PC-9 (cell line): ENCODE measurements around the gene AOC1.

Source experiments
- EZH2 ChIP-seq: fragments of 200-600 bp; sonication (generic); IDR thresholded peaks from 2 replicates; pipeline ENCODE4 v1.8.0; 2017; ENCODE audit warnings: antibody characterized with exemption, low read depth
- TF ChIP-seq, protein P1 (sequence below): fragments of 200-600 bp; sonication (generic); conservative IDR thresholded peaks from 2 replicates; pipeline ENCODE4 v1.6.1; 2017; ENCODE audit warnings: mixed run types, antibody characterized with exemption, mild to moderate bottlenecking, moderate library complexity

DNA sequence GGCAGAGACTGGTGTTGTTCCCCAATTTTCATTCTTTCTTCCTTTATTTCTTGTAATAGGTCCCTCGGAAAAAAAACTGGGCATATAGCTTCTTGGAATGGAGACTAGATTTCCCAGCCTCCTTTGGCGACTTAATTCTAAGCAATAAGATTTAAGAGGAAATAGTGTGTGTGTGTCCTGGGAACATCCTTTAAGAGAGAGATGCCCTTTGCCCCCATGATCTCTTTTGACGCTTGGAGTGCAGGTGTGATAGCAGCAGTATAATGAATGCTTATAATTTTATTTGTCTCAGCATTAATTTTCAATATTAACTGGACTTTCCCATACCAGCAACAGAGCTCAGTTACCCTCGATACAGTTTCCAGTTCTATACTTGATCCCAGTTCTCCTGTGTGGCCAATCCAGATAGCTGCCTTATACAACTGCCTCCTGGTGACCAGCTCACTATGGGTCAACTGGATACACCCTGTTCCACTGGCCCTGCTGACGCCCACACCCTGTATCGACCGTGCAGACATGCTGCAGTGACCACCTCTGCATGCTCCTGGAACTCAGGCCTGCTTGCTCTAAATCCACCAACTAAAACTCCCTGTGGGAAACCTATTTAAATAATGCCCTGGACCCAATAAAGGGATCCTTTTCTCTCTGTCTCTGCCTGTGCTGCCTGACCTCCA, 37.9 kb upstream of the AOC1 start:
- TF ChIP-seq, protein P1, sequence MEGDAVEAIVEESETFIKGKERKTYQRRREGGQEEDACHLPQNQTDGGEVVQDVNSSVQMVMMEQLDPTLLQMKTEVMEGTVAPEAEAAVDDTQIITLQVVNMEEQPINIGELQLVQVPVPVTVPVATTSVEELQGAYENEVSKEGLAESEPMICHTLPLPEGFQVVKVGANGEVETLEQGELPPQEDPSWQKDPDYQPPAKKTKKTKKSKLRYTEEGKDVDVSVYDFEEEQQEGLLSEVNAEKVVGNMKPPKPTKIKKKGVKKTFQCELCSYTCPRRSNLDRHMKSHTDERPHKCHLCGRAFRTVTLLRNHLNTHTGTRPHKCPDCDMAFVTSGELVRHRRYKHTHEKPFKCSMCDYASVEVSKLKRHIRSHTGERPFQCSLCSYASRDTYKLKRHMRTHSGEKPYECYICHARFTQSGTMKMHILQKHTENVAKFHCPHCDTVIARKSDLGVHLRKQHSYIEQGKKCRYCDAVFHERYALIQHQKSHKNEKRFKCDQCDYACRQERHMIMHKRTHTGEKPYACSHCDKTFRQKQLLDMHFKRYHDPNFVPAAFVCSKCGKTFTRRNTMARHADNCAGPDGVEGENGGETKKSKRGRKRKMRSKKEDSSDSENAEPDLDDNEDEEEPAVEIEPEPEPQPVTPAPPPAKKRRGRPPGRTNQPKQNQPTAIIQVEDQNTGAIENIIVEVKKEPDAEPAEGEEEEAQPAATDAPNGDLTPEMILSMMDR, result no peak
- no peak for TF ChIP-seq EZH2
